ENCODE measurements around the gene NUMB. TPM values are rescaled to one million over a fixed set of nuclear protein-coding genes. Genes with fewer than 3 reads are reported as not detected.

NUMB gene
- total and polyA plus RNA-seq, 4 donors = 21.2 to 45.8 (median 26.1) TPM

DNA sequence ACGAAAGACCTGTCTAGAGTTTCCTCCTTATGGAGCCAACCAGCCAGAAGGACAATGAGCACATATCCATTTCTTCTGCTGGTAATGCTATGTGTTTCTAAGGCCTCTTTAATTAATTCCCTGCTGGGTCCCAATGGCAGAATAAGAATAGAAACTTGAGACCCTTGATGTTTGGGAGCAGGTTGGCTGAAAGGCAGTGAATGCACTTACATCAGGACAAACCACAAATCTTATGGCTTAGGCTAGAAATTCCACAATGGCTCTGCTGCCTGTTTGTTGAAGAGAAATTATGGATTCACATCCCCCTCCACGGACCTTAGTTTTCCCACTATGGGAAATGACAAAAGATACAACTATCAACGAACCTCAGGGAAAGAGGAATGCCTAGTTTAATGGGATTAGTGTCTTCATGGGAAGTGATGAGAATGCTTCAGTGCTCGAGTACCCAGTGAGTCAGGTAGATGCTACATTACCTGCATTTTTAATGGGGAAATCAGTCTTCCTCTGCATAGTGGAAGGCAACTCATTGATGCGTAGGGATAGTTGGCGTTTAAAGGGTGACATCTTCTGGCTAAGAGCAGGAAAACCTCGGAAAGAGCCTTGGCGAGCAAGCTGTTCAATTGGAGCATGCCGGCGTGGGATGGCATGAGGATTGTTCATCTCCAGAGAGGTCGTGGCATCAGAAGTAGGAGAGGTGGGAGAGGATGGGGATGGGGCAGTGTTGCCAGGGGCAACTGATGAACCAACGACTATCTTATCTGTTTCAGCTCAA, 174.6 kb downstream of the NUMB start:
- Histone ChIP-seq H3K4me1 (ENCODE audit: control insufficient read depth in 4 of 4, insufficient read depth in 4 of 4, low read length in 3 of 4) (no peaks in the 10 kb centered on the region), H3K4me3 (ENCODE audit: low read depth in 1 of 3, low read length in 3 of 3) (no peak overlapping the region), H3K9me3 (ENCODE audit: control insufficient read depth in 4 of 4, low read length in 3 of 4) (no peaks in the 10 kb centered on the region), H3K9ac (ENCODE audit: low read depth in 1 of 2, low read length in 2 of 2) (no peak overlapping the region), H3K27ac (ENCODE audit: low read depth in 1 of 2, low read length in 2 of 2) (no peak overlapping the region), H3K27me3 (ENCODE audit: control insufficient read depth in 4 of 4, insufficient read depth in 4 of 4, low read length in 3 of 4) (no peaks in the 10 kb centered on the region), H3K36me3 (ENCODE audit: control insufficient read depth in 4 of 4, insufficient read depth in 3 of 4, low read depth in 1 of 4, low read length in 3 of 4) (peaks cover 5 to 60% (median 45%) of the 10 kb centered on the region in 4 donors)
- no peak for DNase-seq (ENCODE audit: low spot score)
- WGBS = 80% methylated on average over 12 of the region's 12 CpGs
- TF ChIP-seq, protein P1, sequence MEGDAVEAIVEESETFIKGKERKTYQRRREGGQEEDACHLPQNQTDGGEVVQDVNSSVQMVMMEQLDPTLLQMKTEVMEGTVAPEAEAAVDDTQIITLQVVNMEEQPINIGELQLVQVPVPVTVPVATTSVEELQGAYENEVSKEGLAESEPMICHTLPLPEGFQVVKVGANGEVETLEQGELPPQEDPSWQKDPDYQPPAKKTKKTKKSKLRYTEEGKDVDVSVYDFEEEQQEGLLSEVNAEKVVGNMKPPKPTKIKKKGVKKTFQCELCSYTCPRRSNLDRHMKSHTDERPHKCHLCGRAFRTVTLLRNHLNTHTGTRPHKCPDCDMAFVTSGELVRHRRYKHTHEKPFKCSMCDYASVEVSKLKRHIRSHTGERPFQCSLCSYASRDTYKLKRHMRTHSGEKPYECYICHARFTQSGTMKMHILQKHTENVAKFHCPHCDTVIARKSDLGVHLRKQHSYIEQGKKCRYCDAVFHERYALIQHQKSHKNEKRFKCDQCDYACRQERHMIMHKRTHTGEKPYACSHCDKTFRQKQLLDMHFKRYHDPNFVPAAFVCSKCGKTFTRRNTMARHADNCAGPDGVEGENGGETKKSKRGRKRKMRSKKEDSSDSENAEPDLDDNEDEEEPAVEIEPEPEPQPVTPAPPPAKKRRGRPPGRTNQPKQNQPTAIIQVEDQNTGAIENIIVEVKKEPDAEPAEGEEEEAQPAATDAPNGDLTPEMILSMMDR (IDR thresholded peaks at IDR 0.05; ENCODE audit: low read depth, low read length, missing input control) = no peak
- TF ChIP-seq FOXA1 (IDR thresholded peaks at IDR 0.05) (no peak), RAD21 (IDR thresholded peaks at IDR 0.05) (peak; percentile 25 to 29), SP1 (IDR thresholded peaks at IDR 0.05) (no peak), GABPA (IDR thresholded peaks at IDR 0.05 in 1 of 2, conservative IDR thresholded peaks at IDR 0.05 in 1 of 2) (no peak)

DNA sequence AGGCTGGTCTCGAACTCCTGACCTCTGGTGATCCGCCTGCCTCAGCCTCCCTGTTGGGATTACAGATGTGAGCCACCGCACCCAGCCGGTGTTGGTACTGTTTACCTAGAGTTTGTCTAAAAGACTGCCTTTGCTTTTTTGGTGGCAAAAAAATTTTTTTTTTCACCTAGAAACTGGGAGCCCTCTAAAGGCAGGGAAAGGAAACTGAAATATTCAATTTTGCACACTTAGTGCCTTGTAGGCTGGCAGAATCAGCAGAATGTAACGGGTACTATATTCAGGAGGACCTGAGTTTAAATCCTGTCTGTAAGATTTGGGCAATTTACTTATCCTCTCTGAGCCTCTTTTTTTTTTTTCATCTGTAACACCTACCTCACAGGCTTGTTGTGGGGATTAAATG, 177.4 kb downstream of the NUMB start:
- Histone ChIP-seq H3K9me3 (ENCODE audit: control insufficient read depth in 4 of 4, low read length in 3 of 4) (no peaks in the 10 kb centered on the region), H3K27ac (ENCODE audit: low read depth in 1 of 2, low read length in 2 of 2) (no peak overlapping the region), H3K9ac (ENCODE audit: low read depth in 1 of 2, low read length in 2 of 2) (no peak overlapping the region), H3K4me3 (ENCODE audit: low read depth in 1 of 3, low read length in 3 of 3) (no peak overlapping the region), H3K36me3 (ENCODE audit: control insufficient read depth in 4 of 4, insufficient read depth in 3 of 4, low read depth in 1 of 4, low read length in 3 of 4) (peaks cover 14 to 67% (median 52%) of the 10 kb centered on the region in 4 donors), H3K4me1 (ENCODE audit: control insufficient read depth in 4 of 4, insufficient read depth in 4 of 4, low read length in 3 of 4) (no peaks in the 10 kb centered on the region), H3K27me3 (ENCODE audit: control insufficient read depth in 4 of 4, insufficient read depth in 4 of 4, low read length in 3 of 4) (no peaks in the 10 kb centered on the region)
- TF ChIP-seq, protein P2, sequence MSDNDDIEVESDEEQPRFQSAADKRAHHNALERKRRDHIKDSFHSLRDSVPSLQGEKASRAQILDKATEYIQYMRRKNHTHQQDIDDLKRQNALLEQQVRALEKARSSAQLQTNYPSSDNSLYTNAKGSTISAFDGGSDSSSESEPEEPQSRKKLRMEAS (IDR thresholded peaks at IDR 0.05) = no peak
- no peak for TF ChIP-seq NR2F2 (IDR thresholded peaks at IDR 0.05)
- TF ChIP-seq RXRA (IDR thresholded peaks at IDR 0.05) = no peak
- no peak for DNase-seq (ENCODE audit: low spot score)
- WGBS = 98% methylated on average over 5 of the region's 5 CpGs

DNA sequence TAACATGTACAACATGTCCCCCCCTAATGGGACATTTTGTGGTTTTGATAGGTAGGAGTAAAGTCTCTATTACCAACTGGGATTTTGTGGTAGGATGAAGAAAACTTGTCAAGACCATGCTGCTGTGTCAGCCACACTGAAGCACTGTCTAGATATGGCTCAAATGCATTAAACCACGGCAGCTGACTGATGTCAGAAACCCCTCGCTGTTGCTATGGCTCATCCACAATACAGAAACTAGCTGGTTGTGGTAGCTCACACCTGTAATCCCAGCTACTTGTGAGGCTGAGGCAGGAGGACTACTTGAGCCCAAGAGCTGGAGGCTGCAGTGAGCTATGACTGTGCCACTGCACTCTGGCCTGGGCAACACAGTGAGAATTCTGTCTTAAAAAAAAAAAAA, 181.0 kb downstream of the NUMB start:
- Histone ChIP-seq H3K4me3 (ENCODE audit: low read depth in 1 of 3, low read length in 3 of 3) (no peak overlapping the region), H3K4me1 (ENCODE audit: control insufficient read depth in 4 of 4, insufficient read depth in 4 of 4, low read length in 3 of 4) (no peaks in the 10 kb centered on the region), H3K9ac (ENCODE audit: low read depth in 1 of 2, low read length in 2 of 2) (no peak overlapping the region), H3K27ac (ENCODE audit: low read depth in 1 of 2, low read length in 2 of 2) (no peak overlapping the region), H3K27me3 (ENCODE audit: control insufficient read depth in 4 of 4, insufficient read depth in 4 of 4, low read length in 3 of 4) (no peaks in the 10 kb centered on the region), H3K9me3 (ENCODE audit: control insufficient read depth in 4 of 4, low read length in 3 of 4) (no peaks in the 10 kb centered on the region), H3K36me3 (ENCODE audit: control insufficient read depth in 4 of 4, insufficient read depth in 3 of 4, low read depth in 1 of 4, low read length in 3 of 4) (peaks cover 14 to 59% (median 48%) of the 10 kb centered on the region in 4 donors)
- TF ChIP-seq EGR1 (IDR thresholded peaks at IDR 0.05; ENCODE audit: low read depth in 2 of 2) = no peak
- TF ChIP-seq JUND (IDR thresholded peaks at IDR 0.05) = no peak
- TF ChIP-seq FOXA1 (IDR thresholded peaks at IDR 0.05) = no peak
- WGBS = 96% methylated on average over 2 of the region's 2 CpGs
- no peak for DNase-seq (ENCODE audit: low spot score)

DNA sequence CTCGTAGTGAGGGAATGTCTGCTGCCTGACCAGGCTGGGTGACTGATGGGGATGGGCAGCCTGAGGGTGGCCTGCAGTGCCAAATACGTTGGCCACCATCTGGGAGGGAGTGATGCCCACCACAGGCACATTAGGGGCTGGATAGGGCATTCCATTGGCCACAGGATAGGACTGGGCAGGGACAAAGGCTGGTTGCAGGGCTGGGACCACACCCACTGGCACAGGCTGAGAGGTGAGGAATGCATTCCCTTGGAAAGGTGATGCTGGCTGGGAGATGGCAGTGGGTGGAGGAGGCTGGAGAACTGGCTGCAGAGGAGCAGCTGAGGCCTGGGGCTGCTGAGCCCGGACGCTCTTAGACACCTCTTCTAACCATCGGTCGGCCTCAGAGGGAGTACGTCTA, 181.5 kb downstream of the NUMB start:
- H3K36me3 ChIP-seq (ENCODE audit: control insufficient read depth in 4 of 4, insufficient read depth in 3 of 4, low read depth in 1 of 4, low read length in 3 of 4) = peaks cover 10 to 54% (median 43%) of the 10 kb centered on the region in 4 donors
- 95% methylated on average over 7 of the region's 7 CpGs for WGBS
- H3K27me3 ChIP-seq (ENCODE audit: control insufficient read depth in 4 of 4, insufficient read depth in 4 of 4, low read length in 3 of 4) = no peaks in the 10 kb centered on the region
- DNase-seq (ENCODE audit: low spot score) = no peak
- TF ChIP-seq FOXA1 (IDR thresholded peaks at IDR 0.05) = no peak
- TF ChIP-seq HNF4A (conservative IDR thresholded peaks at IDR 0.05) = no peak
- TF ChIP-seq GABPA (IDR thresholded peaks at IDR 0.05 in 1 of 2, conservative IDR thresholded peaks at IDR 0.05 in 1 of 2) = no peak
- TF ChIP-seq JUND (IDR thresholded peaks at IDR 0.05) = no peak
- no peak for TF ChIP-seq HNF4G (IDR thresholded peaks at IDR 0.05)
- no peak for TF ChIP-seq RAD21 (IDR thresholded peaks at IDR 0.05)
- TF ChIP-seq TAF1 (conservative IDR thresholded peaks at IDR 0.05) = no peak
- TF ChIP-seq, protein P3, sequence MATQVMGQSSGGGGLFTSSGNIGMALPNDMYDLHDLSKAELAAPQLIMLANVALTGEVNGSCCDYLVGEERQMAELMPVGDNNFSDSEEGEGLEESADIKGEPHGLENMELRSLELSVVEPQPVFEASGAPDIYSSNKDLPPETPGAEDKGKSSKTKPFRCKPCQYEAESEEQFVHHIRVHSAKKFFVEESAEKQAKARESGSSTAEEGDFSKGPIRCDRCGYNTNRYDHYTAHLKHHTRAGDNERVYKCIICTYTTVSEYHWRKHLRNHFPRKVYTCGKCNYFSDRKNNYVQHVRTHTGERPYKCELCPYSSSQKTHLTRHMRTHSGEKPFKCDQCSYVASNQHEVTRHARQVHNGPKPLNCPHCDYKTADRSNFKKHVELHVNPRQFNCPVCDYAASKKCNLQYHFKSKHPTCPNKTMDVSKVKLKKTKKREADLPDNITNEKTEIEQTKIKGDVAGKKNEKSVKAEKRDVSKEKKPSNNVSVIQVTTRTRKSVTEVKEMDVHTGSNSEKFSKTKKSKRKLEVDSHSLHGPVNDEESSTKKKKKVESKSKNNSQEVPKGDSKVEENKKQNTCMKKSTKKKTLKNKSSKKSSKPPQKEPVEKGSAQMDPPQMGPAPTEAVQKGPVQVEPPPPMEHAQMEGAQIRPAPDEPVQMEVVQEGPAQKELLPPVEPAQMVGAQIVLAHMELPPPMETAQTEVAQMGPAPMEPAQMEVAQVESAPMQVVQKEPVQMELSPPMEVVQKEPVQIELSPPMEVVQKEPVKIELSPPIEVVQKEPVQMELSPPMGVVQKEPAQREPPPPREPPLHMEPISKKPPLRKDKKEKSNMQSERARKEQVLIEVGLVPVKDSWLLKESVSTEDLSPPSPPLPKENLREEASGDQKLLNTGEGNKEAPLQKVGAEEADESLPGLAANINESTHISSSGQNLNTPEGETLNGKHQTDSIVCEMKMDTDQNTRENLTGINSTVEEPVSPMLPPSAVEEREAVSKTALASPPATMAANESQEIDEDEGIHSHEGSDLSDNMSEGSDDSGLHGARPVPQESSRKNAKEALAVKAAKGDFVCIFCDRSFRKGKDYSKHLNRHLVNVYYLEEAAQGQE (IDR thresholded peaks at IDR 0.05) = no peak
- no peak for TF ChIP-seq EGR1 (IDR thresholded peaks at IDR 0.05; ENCODE audit: low read depth in 2 of 2)
- no peak for TF ChIP-seq FOXA2 (IDR thresholded peaks at IDR 0.05)
- TF ChIP-seq NR2F2 (IDR thresholded peaks at IDR 0.05) = no peak
- no peak for TF ChIP-seq RXRA (IDR thresholded peaks at IDR 0.05)
- no peak overlapping the region for H3K9ac ChIP-seq (ENCODE audit: low read depth in 1 of 2, low read length in 2 of 2)
- H3K9me3 ChIP-seq (ENCODE audit: control insufficient read depth in 4 of 4, low read length in 3 of 4) = no peaks in the 10 kb centered on the region
- H3K4me3 ChIP-seq (ENCODE audit: low read depth in 1 of 3, low read length in 3 of 3) = no peak overlapping the region
- H3K27ac ChIP-seq (ENCODE audit: low read depth in 1 of 2, low read length in 2 of 2) = no peak overlapping the region
- no peaks in the 10 kb centered on the region for H3K4me1 ChIP-seq (ENCODE audit: control insufficient read depth in 4 of 4, insufficient read depth in 4 of 4, low read length in 3 of 4)
